Ishikawa (cell line): ENCODE results near the gene U2AF2.

Experiments
- CEBPB ChIP-seq: IDR thresholded peaks from 2 replicates; pipeline ENCODE4 v1.6.1; 2012
- CREB1 ChIP-seq: IDR thresholded peaks from 2 replicates; pipeline ENCODE4 v1.6.1; 2012; ENCODE audit warnings: low read depth
- EGR1 ChIP-seq: IDR thresholded peaks from 2 replicates; pipeline ENCODE4 v1.6.1; 2012
- EP300 ChIP-seq: IDR thresholded peaks from 2 replicates; pipeline ENCODE4 v1.6.1; 2012; ENCODE audit warnings: borderline replicate concordance
- FOXM1 ChIP-seq: IDR thresholded peaks from 2 replicates; pipeline ENCODE4 v1.6.1; 2012; ENCODE audit warnings: low read depth, borderline replicate concordance
- NFIC ChIP-seq: IDR thresholded peaks from 2 replicates; pipeline ENCODE4 v1.6.1; 2012
- RAD21 ChIP-seq: IDR thresholded peaks from 2 replicates; pipeline ENCODE4 v1.6.1; 2012; ENCODE audit warnings: low read depth
- TAF1 ChIP-seq: IDR thresholded peaks from 2 replicates; pipeline ENCODE4 v1.6.1; 2012; ENCODE audit warnings: low read depth, mild to moderate bottlenecking
- TCF12 ChIP-seq: IDR thresholded peaks from 2 replicates; pipeline ENCODE4 v1.6.1; 2012; ENCODE audit warnings: low read depth
- TEAD4 ChIP-seq: IDR thresholded peaks from 2 replicates; pipeline ENCODE4 v1.6.1; 2012
- YY1 ChIP-seq: IDR thresholded peaks from 2 replicates; pipeline ENCODE4 v1.6.1; 2012; ENCODE audit warnings: low read depth
- ZBTB7A ChIP-seq: IDR thresholded peaks from 2 replicates; pipeline ENCODE4 v1.6.1; 2012; ENCODE audit warnings: low read depth
- TF ChIP-seq, protein P1 (sequence below): IDR thresholded peaks from 2 replicates; pipeline ENCODE4 v1.6.1; 2012; ENCODE audit warnings: low read depth, mild to moderate bottlenecking
- TF ChIP-seq, protein P2 (sequence below): IDR thresholded peaks from 2 replicates; pipeline ENCODE4 v1.6.1; 2012
- TF ChIP-seq, protein P3 (sequence below): IDR thresholded peaks from 2 replicates; pipeline ENCODE4 v1.6.1; 2012

The U2AF2 gene

DNA sequence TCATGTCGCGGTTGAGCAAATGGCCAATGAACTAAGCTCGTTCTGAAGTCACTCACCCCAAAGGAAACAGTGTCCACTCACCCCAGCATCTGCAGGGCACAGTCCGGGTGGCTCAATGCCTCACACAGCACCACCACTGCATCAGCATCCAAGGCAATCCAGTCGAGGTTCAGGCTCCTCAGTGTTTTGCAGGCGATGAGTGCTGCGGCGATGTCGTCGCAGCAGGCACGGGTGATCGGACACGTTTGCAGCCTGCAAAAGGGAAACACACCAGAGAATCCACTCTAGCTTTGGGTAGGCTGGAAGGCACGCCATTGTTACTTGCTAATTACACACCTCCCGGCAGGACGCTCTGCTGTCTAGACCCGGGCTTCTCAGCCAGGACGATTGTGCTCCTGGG is 56.9 kb downstream of the U2AF2 start:
- TF ChIP-seq, protein P1, sequence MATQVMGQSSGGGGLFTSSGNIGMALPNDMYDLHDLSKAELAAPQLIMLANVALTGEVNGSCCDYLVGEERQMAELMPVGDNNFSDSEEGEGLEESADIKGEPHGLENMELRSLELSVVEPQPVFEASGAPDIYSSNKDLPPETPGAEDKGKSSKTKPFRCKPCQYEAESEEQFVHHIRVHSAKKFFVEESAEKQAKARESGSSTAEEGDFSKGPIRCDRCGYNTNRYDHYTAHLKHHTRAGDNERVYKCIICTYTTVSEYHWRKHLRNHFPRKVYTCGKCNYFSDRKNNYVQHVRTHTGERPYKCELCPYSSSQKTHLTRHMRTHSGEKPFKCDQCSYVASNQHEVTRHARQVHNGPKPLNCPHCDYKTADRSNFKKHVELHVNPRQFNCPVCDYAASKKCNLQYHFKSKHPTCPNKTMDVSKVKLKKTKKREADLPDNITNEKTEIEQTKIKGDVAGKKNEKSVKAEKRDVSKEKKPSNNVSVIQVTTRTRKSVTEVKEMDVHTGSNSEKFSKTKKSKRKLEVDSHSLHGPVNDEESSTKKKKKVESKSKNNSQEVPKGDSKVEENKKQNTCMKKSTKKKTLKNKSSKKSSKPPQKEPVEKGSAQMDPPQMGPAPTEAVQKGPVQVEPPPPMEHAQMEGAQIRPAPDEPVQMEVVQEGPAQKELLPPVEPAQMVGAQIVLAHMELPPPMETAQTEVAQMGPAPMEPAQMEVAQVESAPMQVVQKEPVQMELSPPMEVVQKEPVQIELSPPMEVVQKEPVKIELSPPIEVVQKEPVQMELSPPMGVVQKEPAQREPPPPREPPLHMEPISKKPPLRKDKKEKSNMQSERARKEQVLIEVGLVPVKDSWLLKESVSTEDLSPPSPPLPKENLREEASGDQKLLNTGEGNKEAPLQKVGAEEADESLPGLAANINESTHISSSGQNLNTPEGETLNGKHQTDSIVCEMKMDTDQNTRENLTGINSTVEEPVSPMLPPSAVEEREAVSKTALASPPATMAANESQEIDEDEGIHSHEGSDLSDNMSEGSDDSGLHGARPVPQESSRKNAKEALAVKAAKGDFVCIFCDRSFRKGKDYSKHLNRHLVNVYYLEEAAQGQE, result no peak
- TF ChIP-seq, protein P2, sequence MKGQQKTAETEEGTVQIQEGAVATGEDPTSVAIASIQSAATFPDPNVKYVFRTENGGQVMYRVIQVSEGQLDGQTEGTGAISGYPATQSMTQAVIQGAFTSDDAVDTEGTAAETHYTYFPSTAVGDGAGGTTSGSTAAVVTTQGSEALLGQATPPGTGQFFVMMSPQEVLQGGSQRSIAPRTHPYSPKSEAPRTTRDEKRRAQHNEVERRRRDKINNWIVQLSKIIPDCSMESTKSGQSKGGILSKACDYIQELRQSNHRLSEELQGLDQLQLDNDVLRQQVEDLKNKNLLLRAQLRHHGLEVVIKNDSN, result no peak
- TF ChIP-seq NFIC, result no peak
- no peak for TF ChIP-seq RAD21
- no peak for TF ChIP-seq CEBPB
- no peak for TF ChIP-seq TEAD4

DNA sequence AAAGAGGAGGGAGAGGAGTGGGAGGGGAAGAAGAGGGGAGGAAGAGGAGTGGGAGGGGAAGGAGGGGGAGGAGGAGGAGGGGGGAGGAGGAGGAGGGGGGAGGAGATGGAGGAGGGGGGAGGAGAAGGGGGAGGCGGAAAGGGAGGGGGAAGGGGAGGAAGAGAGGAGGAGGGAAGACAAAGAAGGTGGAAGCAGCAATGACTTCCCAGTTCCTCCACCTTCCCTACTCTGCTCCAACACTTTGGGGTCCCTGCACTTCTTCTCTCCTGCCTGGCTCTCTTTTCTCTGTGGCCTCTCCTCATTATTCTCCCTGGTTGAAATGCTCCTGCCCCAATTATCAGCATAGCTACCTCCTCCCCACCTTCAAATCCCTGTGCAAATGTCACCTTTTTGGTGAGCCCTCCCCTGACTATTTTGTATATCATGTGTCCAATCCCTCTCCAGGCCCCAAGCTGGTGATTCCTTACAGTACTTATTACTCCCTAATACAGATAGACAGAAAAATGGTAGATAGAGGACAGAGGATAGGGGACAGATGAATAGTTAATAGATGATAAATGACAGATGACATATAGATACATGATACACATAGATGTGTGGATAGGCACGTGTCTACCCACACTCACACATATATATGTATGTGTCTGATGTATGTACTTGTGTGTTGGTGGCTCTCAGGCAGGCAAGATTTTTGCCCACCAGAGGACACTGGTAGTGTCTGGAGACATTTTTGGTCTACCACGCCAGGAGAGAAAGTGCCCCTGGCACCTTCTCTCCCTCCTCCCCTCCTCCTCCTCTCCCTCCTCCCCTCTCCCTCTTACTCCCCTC is 58.2 kb downstream of the U2AF2 start:
- TF ChIP-seq EGR1 (no peak), TAF1 (no peak), RAD21 (no peak), TCF12 (no peak), TEAD4 (no peak)
- TF ChIP-seq, protein P3, sequence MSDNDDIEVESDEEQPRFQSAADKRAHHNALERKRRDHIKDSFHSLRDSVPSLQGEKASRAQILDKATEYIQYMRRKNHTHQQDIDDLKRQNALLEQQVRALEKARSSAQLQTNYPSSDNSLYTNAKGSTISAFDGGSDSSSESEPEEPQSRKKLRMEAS, result no peak
- TF ChIP-seq, protein P1, result no peak
- TF ChIP-seq, protein P2, result no peak

DNA sequence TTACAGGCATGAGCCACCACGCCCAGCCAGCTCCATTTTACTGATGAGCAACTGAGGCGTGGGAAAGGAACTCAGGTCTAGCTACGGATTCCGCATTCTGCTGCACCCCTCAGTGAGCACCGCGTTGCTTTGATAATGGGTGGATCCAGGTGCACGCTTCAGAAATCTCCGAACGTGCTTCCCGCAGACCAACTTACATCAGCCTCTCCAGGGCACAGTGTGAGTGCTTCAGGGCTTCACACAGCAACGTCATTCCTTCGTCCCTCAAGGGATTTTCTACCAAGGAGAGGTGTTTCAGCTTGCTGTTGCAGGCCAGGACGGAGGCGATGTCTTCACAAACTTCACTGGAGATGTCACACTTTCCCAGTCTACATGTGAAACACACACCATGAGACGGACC is 61.7 kb downstream of the U2AF2 start:
- no peak for TF ChIP-seq TAF1
- no peak for TF ChIP-seq CREB1
- TF ChIP-seq EGR1, result no peak
- TF ChIP-seq EP300, result no peak
- TF ChIP-seq, protein P1, result no peak
- TF ChIP-seq, protein P2, result no peak
- no peak for TF ChIP-seq RAD21
- TF ChIP-seq, protein P3, result no peak
- no peak for TF ChIP-seq TCF12
- no peak for TF ChIP-seq FOXM1
- no peak for TF ChIP-seq CEBPB
- TF ChIP-seq TEAD4, result no peak
- no peak for TF ChIP-seq YY1
- TF ChIP-seq NFIC, result no peak
- TF ChIP-seq ZBTB7A, result no peak

DNA sequence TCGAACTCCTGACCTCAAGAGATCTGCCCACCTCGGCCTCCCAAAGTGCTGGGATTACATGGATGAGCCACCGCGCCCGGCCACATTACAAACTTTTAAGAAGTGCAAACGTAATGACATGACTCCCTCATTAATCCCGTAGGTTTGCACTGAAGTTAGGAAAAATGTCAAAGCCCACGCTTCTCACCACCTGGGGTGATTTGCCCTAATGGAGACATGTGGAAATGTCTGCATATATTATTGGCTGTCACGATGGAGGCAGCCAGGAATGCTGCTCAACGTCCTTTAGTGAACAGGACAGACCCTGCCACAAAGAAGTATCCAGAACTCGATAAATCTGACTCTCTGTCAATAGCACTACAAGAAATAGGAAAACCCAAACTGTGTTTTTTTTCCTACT is 62.4 kb downstream of the U2AF2 start:
- TF ChIP-seq TEAD4, result no peak

DNA sequence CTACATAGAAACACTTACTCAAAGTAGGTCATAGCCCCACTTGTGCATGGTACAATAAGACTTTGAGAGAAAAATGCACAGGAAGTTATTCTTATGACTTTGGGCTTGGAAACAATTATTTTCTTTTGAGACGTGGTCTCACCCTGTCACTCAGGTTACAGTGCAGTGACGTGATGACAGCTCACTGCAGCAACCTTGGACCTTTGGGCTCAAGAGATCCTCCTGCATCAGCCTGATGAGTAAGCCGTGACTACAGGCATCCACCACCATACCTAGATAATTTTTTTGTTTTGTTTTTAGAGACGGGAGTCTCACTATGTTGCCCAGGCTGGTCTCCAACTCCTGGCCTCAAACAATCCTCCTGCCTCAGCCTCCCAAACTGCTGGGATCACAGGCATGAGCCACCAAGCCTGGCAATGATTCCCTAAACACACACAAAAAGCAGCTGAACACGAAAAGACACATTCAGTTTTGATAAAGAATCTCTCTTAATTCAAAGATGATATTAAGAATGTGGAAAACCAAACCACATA is 65.4 kb downstream of the U2AF2 start:
- TF ChIP-seq, protein P1, result no peak
- TF ChIP-seq ZBTB7A, result no peak
